ENCODE measurements around the gene KDM5D. TPM values are rescaled to one million over a fixed set of nuclear protein-coding genes. Genes with fewer than 3 reads are reported as not detected.

The KDM5D gene
- not detected for total RNA-seq
- polyA plus RNA-seq, result 10 to 100 TPM in 1 of 4 donors, not detected in 3; 11.4 TPM

DNA sequence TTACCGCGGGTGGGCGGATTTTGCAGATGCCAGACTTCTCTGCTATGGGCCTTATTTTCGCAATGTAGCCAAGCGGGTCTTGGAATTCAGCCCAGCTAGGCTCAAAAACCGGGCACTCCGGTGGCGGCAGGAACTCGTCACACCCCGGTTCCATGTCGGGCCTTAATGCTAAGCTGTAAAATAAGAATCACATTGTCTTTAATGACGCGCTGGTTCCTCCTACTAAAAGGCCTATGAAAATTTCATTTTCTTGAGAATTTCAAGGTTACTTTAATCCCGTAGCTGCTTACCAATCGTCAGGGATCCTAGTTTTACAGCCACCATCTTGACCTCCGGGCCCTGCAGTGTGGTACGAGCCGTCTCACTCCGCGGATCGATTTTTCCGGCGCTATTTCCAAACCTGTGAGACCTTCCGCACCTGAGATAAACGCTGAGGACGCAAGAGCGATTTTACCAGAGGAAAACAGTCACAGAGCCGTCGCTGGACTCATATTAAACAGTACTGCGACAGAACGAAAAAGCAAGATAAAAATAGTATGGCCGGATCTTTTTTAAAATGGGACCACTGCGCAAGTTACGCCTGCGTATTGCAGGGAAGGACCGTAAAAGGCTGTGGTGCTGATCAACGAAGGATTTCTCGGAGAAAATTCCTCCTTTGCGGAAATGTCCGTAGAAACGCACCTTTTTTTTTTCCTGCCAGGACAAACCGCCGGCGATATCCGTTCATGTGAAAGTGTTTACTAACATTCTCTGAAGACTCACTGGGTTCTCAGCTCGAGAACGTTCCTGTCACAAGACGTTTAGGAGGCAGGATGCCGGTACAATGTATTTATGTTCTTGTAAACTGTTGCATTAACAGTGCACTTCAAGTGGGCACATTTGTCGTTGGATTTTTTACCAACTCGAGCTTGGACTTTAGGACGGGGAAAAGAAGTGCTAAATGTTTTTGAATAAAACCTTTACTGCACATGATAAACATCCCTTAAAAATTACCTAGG, at the start of gene KDM5D:
TSS of gene KDM5D (minus strand) at position 346 of the 998 bp plus-strand sequence. CDS start at position 154, 192 bp downstream.
- DNase-seq (peak in 1 of 3 donors; percentile 42), ATAC-seq (ENCODE audit: low read depth in 2 of 2) (peak; percentile 77 to 82)
- Mint-ChIP-seq H3K27me3 (peaks cover 7% of the 10 kb centered on the region), H3K36me3 (no peaks in the 10 kb centered on the region), H3K9me3 (peaks cover 0 to 1% (median 0%) of the 10 kb centered on the region in 7 donors), H3K4me1 (peaks cover 0 to 25% (median 4%) of the 10 kb centered on the region in 4 donors), H3K4me3 (peak within 1 kb of the TSS in 1 of 4 donors; percentile 99), H3K27ac (peak within 1 kb of the TSS in 1 of 3 donors; percentile 91)
- Histone ChIP-seq H3K27me3 (ENCODE audit: control insufficient read depth, insufficient read depth, low read length) (no peaks in the 10 kb centered on the region), H3K27ac (ENCODE audit: insufficient read depth, low read length, poor library complexity, severe bottlenecking) (peak within 1 kb of the TSS; percentile 74), H3K4me3 (ENCODE audit: low read depth, low read length) (peak within 1 kb of the TSS; percentile 93), H3K36me3 (ENCODE audit: control insufficient read depth, insufficient read depth, low read length) (peaks cover 13% of the 10 kb centered on the region), H3K9me3 (ENCODE audit: control insufficient read depth in 2 of 2, low read length in 2 of 2) (no peaks in the 10 kb centered on the region), H3K4me1 (ENCODE audit: control insufficient read depth, insufficient read depth, low read length, poor library complexity, severe bottlenecking) (no peaks in the 10 kb centered on the region)

DNA sequence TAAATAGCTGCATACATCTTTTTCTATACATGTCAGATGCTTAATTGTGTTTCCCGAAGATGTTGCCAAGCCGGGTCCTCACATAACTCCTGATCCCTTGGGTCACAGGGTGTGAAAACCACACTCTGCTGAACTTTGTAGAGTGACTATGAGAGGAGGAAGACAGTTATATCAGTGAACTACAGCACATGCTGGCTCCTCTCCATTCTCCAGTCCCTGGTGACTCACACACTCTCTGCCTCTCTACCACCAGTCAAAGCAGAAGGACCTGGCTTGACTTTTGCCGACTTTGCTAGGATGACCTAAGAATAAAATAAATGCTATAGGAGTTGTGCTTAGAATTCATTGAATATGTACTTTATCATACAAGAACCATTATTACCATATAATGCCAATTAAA, 23.8 kb upstream of the KDM5D start:
- no peak for ATAC-seq (ENCODE audit: low read depth in 2 of 2)
- Mint-ChIP-seq H3K27ac (no peak overlapping the region), H3K4me3 (no peak overlapping the region), H3K27me3 (no peaks in the 10 kb centered on the region), H3K36me3 (no peaks in the 10 kb centered on the region), H3K4me1 (no peaks in the 10 kb centered on the region), H3K9me3 (no peaks in the 10 kb centered on the region)
- H3K27ac ChIP-seq (ENCODE audit: insufficient read depth, low read length, poor library complexity, severe bottlenecking), result no peak overlapping the region
- no peaks in the 10 kb centered on the region for H3K9me3 ChIP-seq (ENCODE audit: control insufficient read depth in 2 of 2, low read length in 2 of 2)
- H3K36me3 ChIP-seq (ENCODE audit: control insufficient read depth, insufficient read depth, low read length), result no peaks in the 10 kb centered on the region
- H3K27me3 ChIP-seq (ENCODE audit: control insufficient read depth, insufficient read depth, low read length), result no peaks in the 10 kb centered on the region
- no peak for DNase-seq
- H3K4me3 ChIP-seq (ENCODE audit: low read depth, low read length), result no peak overlapping the region
- H3K4me1 ChIP-seq (ENCODE audit: control insufficient read depth, insufficient read depth, low read length, poor library complexity, severe bottlenecking), result no peaks in the 10 kb centered on the region

DNA sequence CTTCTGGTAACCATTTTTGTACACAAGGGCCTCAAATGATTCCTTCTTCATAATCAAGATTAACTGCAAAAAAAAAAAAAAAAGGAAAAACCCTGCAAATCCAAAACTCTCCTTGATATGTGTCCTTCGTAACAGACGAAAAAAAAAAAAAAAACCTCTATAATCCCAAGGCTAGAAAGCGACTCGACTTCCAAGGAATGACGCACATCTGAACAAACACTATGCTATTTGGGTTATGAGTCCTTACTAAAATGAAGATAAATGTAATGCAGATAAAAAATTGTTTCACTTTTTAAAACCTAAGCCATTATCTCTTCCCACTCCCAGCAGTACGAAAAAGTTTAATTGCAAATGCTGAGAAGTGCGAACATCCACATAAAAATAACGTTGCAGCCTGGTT, 1.2 kb downstream of the KDM5D start:
- Histone ChIP-seq H3K36me3 (ENCODE audit: control insufficient read depth, insufficient read depth, low read length) (peaks cover 19% of the 10 kb centered on the region), H3K4me1 (ENCODE audit: control insufficient read depth, insufficient read depth, low read length, poor library complexity, severe bottlenecking) (no peaks in the 10 kb centered on the region), H3K4me3 (ENCODE audit: low read depth, low read length) (peak overlapping the region; percentile 93), H3K9me3 (ENCODE audit: control insufficient read depth in 2 of 2, low read length in 2 of 2) (no peaks in the 10 kb centered on the region), H3K27me3 (ENCODE audit: control insufficient read depth, insufficient read depth, low read length) (no peaks in the 10 kb centered on the region), H3K27ac (ENCODE audit: insufficient read depth, low read length, poor library complexity, severe bottlenecking) (peak overlapping the region; percentile 74)
- Mint-ChIP-seq H3K4me1 (peaks cover 0 to 32% (median 5%) of the 10 kb centered on the region in 4 donors), H3K27ac (peak overlapping the region in 1 of 3 donors; percentile 91), H3K36me3 (no peaks in the 10 kb centered on the region), H3K9me3 (no peaks in the 10 kb centered on the region), H3K27me3 (no peaks in the 10 kb centered on the region), H3K4me3 (peak overlapping the region in 1 of 4 donors; percentile 99)
- ATAC-seq (ENCODE audit: low read depth in 2 of 2) (no peak), DNase-seq (no peak)

DNA sequence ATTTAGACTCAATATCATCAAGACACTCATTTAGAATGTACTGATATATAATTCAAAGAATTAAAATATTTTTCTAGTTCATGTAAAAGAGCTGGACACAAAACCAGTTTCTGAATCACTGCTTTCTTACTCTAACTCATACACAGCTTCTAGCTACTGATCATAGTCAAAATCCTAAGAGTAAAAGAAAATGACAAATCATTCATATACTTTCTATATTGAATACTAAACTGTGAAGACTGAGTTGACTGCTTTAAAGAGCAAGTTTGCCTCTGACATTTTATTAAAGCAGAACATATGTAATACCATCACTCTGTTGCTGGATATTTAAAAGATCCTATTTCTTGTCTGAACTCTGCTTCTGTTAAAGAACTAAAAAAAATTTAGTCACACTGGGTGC, 2.4 kb downstream of the KDM5D start:
- DNase-seq, result no peak
- H3K27me3 ChIP-seq (ENCODE audit: control insufficient read depth, insufficient read depth, low read length), result no peaks in the 10 kb centered on the region
- no peaks in the 10 kb centered on the region for H3K4me1 ChIP-seq (ENCODE audit: control insufficient read depth, insufficient read depth, low read length, poor library complexity, severe bottlenecking)
- Mint-ChIP-seq H3K9me3 (no peaks in the 10 kb centered on the region), H3K4me3 (peak overlapping the region in 1 of 4 donors; percentile 99), H3K36me3 (no peaks in the 10 kb centered on the region), H3K27ac (no peak overlapping the region), H3K4me1 (peaks cover 0 to 32% (median 5%) of the 10 kb centered on the region in 4 donors), H3K27me3 (no peaks in the 10 kb centered on the region)
- H3K36me3 ChIP-seq (ENCODE audit: control insufficient read depth, insufficient read depth, low read length), result peaks cover 19% of the 10 kb centered on the region
- H3K4me3 ChIP-seq (ENCODE audit: low read depth, low read length), result peak overlapping the region; percentile 41
- H3K9me3 ChIP-seq (ENCODE audit: control insufficient read depth in 2 of 2, low read length in 2 of 2), result no peaks in the 10 kb centered on the region
- no peak for ATAC-seq (ENCODE audit: low read depth in 2 of 2)
- H3K27ac ChIP-seq (ENCODE audit: insufficient read depth, low read length, poor library complexity, severe bottlenecking), result peak overlapping the region; percentile 23

DNA sequence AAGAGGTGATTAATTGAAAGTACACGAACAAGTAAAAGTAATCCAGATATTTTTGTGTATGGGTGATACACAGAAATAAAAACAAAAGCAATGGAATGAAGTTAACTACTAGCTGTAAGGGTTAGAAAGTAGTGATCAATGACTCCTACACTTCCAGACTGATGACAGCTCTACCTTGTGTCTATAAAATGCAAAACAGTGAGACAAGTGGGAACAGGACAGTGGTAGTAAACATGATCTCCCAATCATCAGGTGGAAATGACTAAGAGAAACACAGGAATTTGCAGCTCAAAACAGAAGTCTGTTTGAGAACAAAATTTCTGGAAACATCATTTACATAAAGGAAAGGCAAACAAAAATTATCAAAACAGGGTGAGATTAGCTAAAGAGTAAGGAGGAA, 10.1 kb downstream of the KDM5D start:
- Histone ChIP-seq H3K4me1 (ENCODE audit: control insufficient read depth, insufficient read depth, low read length, poor library complexity, severe bottlenecking) (no peaks in the 10 kb centered on the region), H3K27ac (ENCODE audit: insufficient read depth, low read length, poor library complexity, severe bottlenecking) (no peak overlapping the region), H3K36me3 (ENCODE audit: control insufficient read depth, insufficient read depth, low read length) (peaks cover 55% of the 10 kb centered on the region), H3K27me3 (ENCODE audit: control insufficient read depth, insufficient read depth, low read length) (no peaks in the 10 kb centered on the region), H3K4me3 (ENCODE audit: low read depth, low read length) (no peak overlapping the region), H3K9me3 (ENCODE audit: control insufficient read depth in 2 of 2, low read length in 2 of 2) (no peaks in the 10 kb centered on the region)
- Mint-ChIP-seq H3K27ac (peak overlapping the region in 1 of 3 donors; percentile 26), H3K9me3 (no peaks in the 10 kb centered on the region), H3K27me3 (no peaks in the 10 kb centered on the region), H3K4me1 (peaks cover 0 to 20% (median 8%) of the 10 kb centered on the region in 4 donors), H3K36me3 (no peaks in the 10 kb centered on the region), H3K4me3 (no peak overlapping the region)
- ATAC-seq (ENCODE audit: low read depth in 2 of 2) (no peak), DNase-seq (no peak)

DNA sequence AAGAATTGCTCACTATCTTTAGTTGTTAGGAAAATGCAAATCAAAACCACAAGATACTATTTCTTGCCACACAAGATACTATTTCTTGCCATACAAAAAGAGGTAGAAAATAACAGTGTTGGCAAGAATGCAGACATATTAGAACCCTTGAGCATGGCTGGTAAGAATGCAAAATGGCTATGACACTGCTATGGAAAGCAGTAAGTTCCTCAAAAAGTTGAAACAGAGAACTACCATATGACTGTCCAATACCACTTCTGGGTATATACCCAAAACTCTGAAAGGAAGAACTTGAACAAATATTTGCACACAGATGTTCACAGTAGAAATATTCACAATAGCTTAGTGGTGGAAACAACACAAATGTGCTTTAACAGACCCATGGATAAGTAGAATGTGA, 26.6 kb downstream of the KDM5D start:
- H3K4me3 ChIP-seq (ENCODE audit: low read depth, low read length), result no peak overlapping the region
- Mint-ChIP-seq H3K36me3 (no peaks in the 10 kb centered on the region), H3K9me3 (no peaks in the 10 kb centered on the region), H3K4me3 (no peak overlapping the region), H3K27me3 (no peaks in the 10 kb centered on the region), H3K27ac (no peak overlapping the region), H3K4me1 (peaks cover 0 to 8% (median 3%) of the 10 kb centered on the region in 4 donors)
- no peaks in the 10 kb centered on the region for H3K4me1 ChIP-seq (ENCODE audit: control insufficient read depth, insufficient read depth, low read length, poor library complexity, severe bottlenecking)
- no peak overlapping the region for H3K27ac ChIP-seq (ENCODE audit: insufficient read depth, low read length, poor library complexity, severe bottlenecking)
- ATAC-seq (ENCODE audit: low read depth in 2 of 2), result no peak
- H3K27me3 ChIP-seq (ENCODE audit: control insufficient read depth, insufficient read depth, low read length), result no peaks in the 10 kb centered on the region
- DNase-seq, result no peak
- no peaks in the 10 kb centered on the region for H3K9me3 ChIP-seq (ENCODE audit: control insufficient read depth in 2 of 2, low read length in 2 of 2)
- peaks cover 67% of the 10 kb centered on the region for H3K36me3 ChIP-seq (ENCODE audit: control insufficient read depth, insufficient read depth, low read length)

DNA sequence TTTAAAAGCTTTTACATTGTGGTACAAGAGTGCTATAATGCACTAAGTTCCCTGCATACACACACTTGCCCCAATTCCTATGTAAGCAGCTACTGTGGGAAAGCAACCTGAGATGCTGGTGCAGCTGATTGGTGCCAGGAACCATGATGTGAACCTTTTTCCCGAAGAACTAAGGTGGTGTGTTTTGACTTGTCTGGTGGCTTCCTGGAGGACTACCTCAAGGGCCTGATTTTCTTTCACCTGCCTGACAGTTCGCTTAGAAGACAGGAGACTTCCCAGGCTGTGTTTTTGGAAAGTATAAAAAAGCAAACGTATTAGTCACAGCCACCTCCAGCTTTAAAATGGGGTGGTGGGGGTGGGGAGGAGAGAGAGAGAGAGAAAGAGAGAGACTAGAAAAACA, 27.4 kb downstream of the KDM5D start:
- no peaks in the 10 kb centered on the region for H3K27me3 Mint-ChIP-seq

More for the DNA sequence above, 27.4 kb downstream of the KDM5D start:
- no peaks in the 10 kb centered on the region for H3K9me3 ChIP-seq (ENCODE audit: control insufficient read depth in 2 of 2, low read length in 2 of 2)
- H3K27ac ChIP-seq (ENCODE audit: insufficient read depth, low read length, poor library complexity, severe bottlenecking), result no peak overlapping the region
- H3K36me3 Mint-ChIP-seq, result no peaks in the 10 kb centered on the region
- no peaks in the 10 kb centered on the region for H3K9me3 Mint-ChIP-seq
- H3K27me3 ChIP-seq (ENCODE audit: control insufficient read depth, insufficient read depth, low read length), result no peaks in the 10 kb centered on the region
- H3K27ac Mint-ChIP-seq, result no peak overlapping the region
- ATAC-seq (ENCODE audit: low read depth in 2 of 2) (no peak), DNase-seq (no peak)
- H3K4me3 ChIP-seq (ENCODE audit: low read depth, low read length), result no peak overlapping the region
- peaks cover 0 to 8% (median 3%) of the 10 kb centered on the region in 4 donors for H3K4me1 Mint-ChIP-seq
- H3K36me3 ChIP-seq (ENCODE audit: control insufficient read depth, insufficient read depth, low read length), result peaks cover 67% of the 10 kb centered on the region
- H3K4me3 Mint-ChIP-seq, result no peak overlapping the region
- no peaks in the 10 kb centered on the region for H3K4me1 ChIP-seq (ENCODE audit: control insufficient read depth, insufficient read depth, low read length, poor library complexity, severe bottlenecking)

Measured in CD4-positive, CD25-positive, alpha-beta regulatory T cell (primary cell).